Adrenal gland (tissue), 12 donors: ENCODE results near the gene HIVEP3. TPM values are rescaled to one million over a fixed set of nuclear protein-coding genes. Genes with fewer than 3 reads are reported as not detected.
A peak's percentile ranks its signal among the peaks of the same experiment; 100 is the strongest.

Experiments used
- DNase-seq, 7 donors: peaks; one replicate each; pipeline ENCODE4 v3.0.0-alpha.2; 2019 to 2020
- H3K27ac ChIP-seq, 5 donors: fragments of 200-600 bp; sonication (generic) in 4 of 5; 1 replicate in 3 of 5; 2 replicates in 2 of 5; pipeline versions ENCODE4 v1.5.1 to v1.8.0; 2016 to 2020; ENCODE audit warnings: mild to moderate bottlenecking in 1 of 5
- H3K27me3 ChIP-seq: fragments of 200-600 bp; 2 replicates; pipeline ENCODE4 v1.8.0; 2021
- H3K36me3 ChIP-seq, 2 donors: fragments of 200-600 bp; replicated peaks in 1 of 2; 1 replicate in 1 of 2; 2 replicates in 1 of 2; pipeline versions ENCODE4 v1.5.1 to v1.8.0; 2018 to 2022
- H3K4me1 ChIP-seq, 2 donors: fragments of 200-600 bp; replicated peaks in 1 of 2; 1 replicate in 1 of 2; 2 replicates in 1 of 2; pipeline versions ENCODE4 v1.5.1 to v1.8.0; 2018 to 2021
- H3K4me3 ChIP-seq, 4 donors: fragments of 200-600 bp; sonication (generic) in 3 of 4; one replicate each; pipeline ENCODE4 v1.5.1; 2016 to 2018
- H3K9me3 ChIP-seq, 3 donors: fragments of 200-600 bp; sonication (generic) in 1 of 3; replicated peaks in 1 of 3; 1 replicate in 2 of 3; 2 replicates in 1 of 3; pipeline versions ENCODE4 v1.5.1 to v1.8.0; 2016 to 2021
- CTCF ChIP-seq, 6 experiments: fragments of 450-650 bp in 4 of 6; fragments of 200-600 bp in 2 of 6; sonication (generic) in 1 of 6; IDR thresholded peaks; 1 replicate in 5 of 6; 2 replicates in 1 of 6; pipeline versions ENCODE4 v1.5.1 to v1.8.0; 2016 to 2021; ENCODE audit warnings: antibody characterized with exemption in 6 of 6, mild to moderate bottlenecking in 2 of 6, moderate library complexity in 1 of 6
- POLR2A ChIP-seq, 2 donors: fragments of 450-650 bp; IDR thresholded peaks; one replicate each; pipeline ENCODE4 v1.6.1; 2017; ENCODE audit warnings: antibody characterized with exemption in 2 of 2, mild to moderate bottlenecking in 2 of 2, moderate library complexity in 1 of 2
- WGBS, 4 donors: extraction: QIAGEN DNeasy Blood & Tissue Kit in 2 of 4; methylation state at CpG; one replicate each; pipeline versions ENCODE4 v1.1.5 to v1.1.7; 2013 to 2017; 5-methylcytosine and 5-hydroxymethylcytosine counted together
- intact Hi-C, 2 donors: fragments of 100-400 bp; cut with DNase I; formaldehyde crosslinking; loops; one replicate each; pipeline versions ENCODE4 v1.14.1 to v1.15.0; 2022 to 2023
- polyA plus RNA-seq, 3 donors: library from polyadenylated mRNA; stranded (reverse); fragments of 200-250 nt in 2 of 3; fragments of 350-450 nt in 1 of 3; fragmentation: Illumina TruSeq in 1 of 3; extraction: RNeasy Lipid Tissue Mini Kit (QIAGEN cat#74804) in 1 of 3; gene quantifications; one replicate each; pipeline ENCODE4 v1.2.3, GENCODE V29; 2013 to 2014
- total RNA-seq, 9 donors: library from RNA; depleted of rRNA in 4 of 9; stranded (reverse); fragments of >200 nt in 4 of 9; fragments of 120-200 nt in 1 of 9; fragmentation: NEBNext Ultra II Directional in 1 of 9; extraction: Animal tissue kit (Norgen Biotek cat#: 25700) in 1 of 9; gene quantifications; one replicate each; pipeline versions ENCODE4 v1.1.0 to v1.2.4, GENCODE V29; 2013 to 2023
- donor health status: healthy with polysubstance abuse.
- donor health status: Bipolar disorder and iron deficiency.
- donor health status: DM: yes; HTN: yes; CAD: no.
- donor health status: DM: no; HTN: no; CAD: no.
- donor health status: DM: no; HTN: no; CAD: no.
- donor health status: DM: yes; HTN: yes; CAD: no.

The HIVEP3 gene
- total and polyA plus RNA-seq, 12 donors: 3.2 to 7.7 (median 7.0) TPM

- Histone ChIP-seq H3K27me3 (no peaks in the 10 kb centered on the region), H3K27ac (peak overlapping the region in 4 of 5 donors; percentile 2 to 83 (median 55)), H3K4me1 (peaks cover 0 to 39% of the 10 kb centered on the region in 2 donors), H3K4me3 (no peak overlapping the region), H3K9me3 (no peaks in the 10 kb centered on the region), H3K36me3 (no peaks in the 10 kb centered on the region)
- 71 to 91% (median 81%) methylated on average over 2 of the region's 2 CpGs for WGBS, 4 donors
- intact Hi-C loops: no loop called here
- no peak for DNase-seq
- TF ChIP-seq CTCF (IDR thresholded peaks at IDR 0.05) (no peak), POLR2A (IDR thresholded peaks at IDR 0.05) (no peak)
Observed at GRCh38 chr1:41738475-41738874, 180.2 kb downstream of the HIVEP3 start.

- Histone ChIP-seq H3K4me1 (peaks cover 0 to 43% of the 10 kb centered on the region in 2 donors), H3K27me3 (no peaks in the 10 kb centered on the region), H3K36me3 (no peaks in the 10 kb centered on the region), H3K9me3 (no peaks in the 10 kb centered on the region), H3K4me3 (no peak overlapping the region), H3K27ac (no peak overlapping the region)
- TF ChIP-seq CTCF (IDR thresholded peaks at IDR 0.05) (no peak), POLR2A (IDR thresholded peaks at IDR 0.05) (no peak)
- no peak for DNase-seq
- WGBS, 4 donors: 95 to 97% (median 96%) methylated on average over 4 to 9 of the region's 9 CpGs
- intact Hi-C loops: no loop called here
Observed at GRCh38 chr1:41738006-41738405, 180.7 kb downstream of the HIVEP3 start.

GRCh38 chr1:41735631-41736260 is 183.0 kb downstream of the HIVEP3 start:
- H3K9me3 ChIP-seq: no peaks in the 10 kb centered on the region
- intact Hi-C loops: no loop called here
- H3K27ac ChIP-seq: no peak overlapping the region
- peak in 4 of 7 donors; percentile 29 to 68 (median 46) for DNase-seq
- H3K27me3 ChIP-seq: no peaks in the 10 kb centered on the region
- no peak for TF ChIP-seq CTCF (IDR thresholded peaks at IDR 0.05)
- TF ChIP-seq POLR2A (IDR thresholded peaks at IDR 0.05): no peak
- H3K4me3 ChIP-seq: no peak overlapping the region
- no peaks in the 10 kb centered on the region for H3K36me3 ChIP-seq
- whole genome bisulfite sequencing, 4 donors: 72 to 88% (median 74%) methylated on average over 11 to 13 of the region's 13 CpGs
- peaks cover 0 to 39% of the 10 kb centered on the region in 2 donors for H3K4me1 ChIP-seq

- 95 to 98% (median 96%) methylated on average over 4 of the region's 4 CpGs for WGBS, 4 donors
- TF ChIP-seq CTCF (IDR thresholded peaks at IDR 0.05) (no peak), POLR2A (IDR thresholded peaks at IDR 0.05) (no peak)
- peaks cover 0 to 38% of the 10 kb centered on the region in 2 donors for H3K4me1 ChIP-seq
- no peak overlapping the region for H3K27ac ChIP-seq
- no peak for DNase-seq
- no peaks in the 10 kb centered on the region for H3K27me3 ChIP-seq
- intact Hi-C loops: no loop called here
- no peaks in the 10 kb centered on the region for H3K9me3 ChIP-seq
- no peak overlapping the region for H3K4me3 ChIP-seq
- H3K36me3 ChIP-seq: no peaks in the 10 kb centered on the region
Observed at GRCh38 chr1:41735139-41735538, 183.6 kb downstream of the HIVEP3 start.
